Activated T-helper 1 cell treated with anti-CD3 and anti-CD28 coated beads, Interleukin-12 subunit alpha, Interleukin-12 subunit beta, Interleukin-2, Interleukin-4 antibody, amounts not matched to agents 30 ng/mL and 10 ng/mL and 1 ng/mL, durations not matched to agents 14 hours and 24 hours and 36 hours (primary cell): ENCODE measurements around the gene CA6. TPM values are rescaled to one million over a fixed set of nuclear protein-coding genes. Genes with fewer than 3 reads are reported as not detected.

Experiments
- DNase-seq: peaks from one replicate; pipeline ENCODE4 v3.0.0; 2021; ENCODE audit warnings: low spot score
- H3K27ac Mint-ChIP-seq: one replicate; pipeline ENCODE4 v1.8.0; 2021; ENCODE audit warnings: mild to moderate bottlenecking, mixed read lengths
- H3K27me3 Mint-ChIP-seq: one replicate; pipeline ENCODE4 v1.8.0; 2022; ENCODE audit warnings: mild to moderate bottlenecking, moderate library complexity, mixed read lengths; ENCODE audit not compliant: insufficient read depth
- H3K36me3 Mint-ChIP-seq: one replicate; pipeline ENCODE4 v1.8.0; 2021; ENCODE audit warnings: low read depth, mixed read lengths
- H3K4me1 Mint-ChIP-seq: one replicate; pipeline ENCODE4 v1.8.0; 2021; ENCODE audit warnings: low read depth, mixed read lengths
- H3K4me3 Mint-ChIP-seq: one replicate; pipeline ENCODE4 v1.8.0; 2021; ENCODE audit warnings: mild to moderate bottlenecking, moderate library complexity, mixed read lengths
- H3K9me3 Mint-ChIP-seq: one replicate; pipeline ENCODE4 v1.8.0; 2021; ENCODE audit warnings: mixed read lengths
- intact Hi-C: fragments of 100-400 bp; cut with micrococcal nuclease; formaldehyde crosslinking; loops from one replicate; pipeline ENCODE4 v1.15.1; 2024
- total RNA-seq: library from RNA; stranded (reverse); gene quantifications from 2 replicates; pipeline ENCODE4 v1.2.3, GENCODE V29; 2022

The CA6 gene
- total RNA-seq, 1 donor from 2014 or later = 2.2 TPM

DNA sequence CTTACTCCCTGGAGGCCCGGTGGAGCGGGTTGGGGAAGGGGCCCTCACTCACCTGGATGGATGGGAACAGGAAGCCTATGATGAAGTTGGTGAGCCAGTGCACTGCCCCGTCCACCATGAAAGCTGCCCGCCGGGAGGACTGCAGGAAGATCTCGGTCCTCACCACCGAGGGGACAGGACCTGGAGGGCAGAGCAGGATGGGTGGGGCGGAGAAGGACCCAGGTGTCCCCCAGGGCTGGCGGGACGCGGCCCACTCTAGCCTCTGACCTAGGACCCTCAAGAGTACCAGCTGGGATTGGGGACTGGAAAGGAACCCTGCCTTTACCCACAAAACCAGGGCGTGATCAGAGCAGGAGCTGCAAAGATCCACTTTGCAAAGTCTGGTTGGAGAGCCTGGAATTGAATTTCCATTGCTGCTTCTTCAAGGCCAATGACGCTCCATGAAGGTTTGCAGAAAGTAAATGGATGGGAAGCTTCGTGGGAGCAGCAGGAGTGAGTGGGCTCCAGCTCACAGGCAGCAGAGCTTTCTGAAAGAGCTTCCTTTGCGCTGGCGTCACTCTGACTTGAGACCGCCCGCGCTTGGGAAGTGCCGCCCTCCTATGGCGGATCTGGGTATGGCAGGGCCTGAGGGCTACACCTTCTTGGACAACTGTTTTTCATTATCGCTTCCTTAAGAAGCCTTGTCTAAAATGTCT lies 59.2 kb downstream of the CA6 start:
- no peak overlapping the region for H3K27ac Mint-ChIP-seq
- peaks cover 6% of the 10 kb centered on the region for H3K4me1 Mint-ChIP-seq
- intact Hi-C loops = loop anchor here (1.0 kb wide), 4 partner anchors 17 to 146 kb away; no protein-coding TSS in a partner anchor
- no peaks in the 10 kb centered on the region for H3K36me3 Mint-ChIP-seq
- H3K27me3 Mint-ChIP-seq = peaks cover 5% of the 10 kb centered on the region
- no peak overlapping the region for H3K4me3 Mint-ChIP-seq
- peak; percentile 78 for DNase-seq
- no peaks in the 10 kb centered on the region for H3K9me3 Mint-ChIP-seq

DNA sequence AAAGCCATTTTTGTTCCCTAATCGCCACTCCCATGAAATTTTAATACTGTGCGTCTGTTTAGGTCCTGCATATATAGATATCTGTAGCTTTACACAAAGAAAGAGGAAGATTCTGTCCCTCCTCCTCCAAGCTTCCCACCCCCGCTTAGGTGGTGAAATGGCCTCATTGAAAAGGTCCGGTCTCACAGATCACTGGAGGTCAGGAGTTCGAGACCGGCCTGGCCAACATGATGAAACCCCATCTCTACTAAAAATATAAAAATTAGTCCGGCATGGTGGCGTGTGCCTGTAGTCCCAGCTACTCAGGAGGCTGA lies 59.7 kb downstream of the CA6 start:
- no peak for DNase-seq
- no peak overlapping the region for H3K27ac Mint-ChIP-seq
- intact Hi-C loops = loop anchor here (1.0 kb wide), 4 partner anchors 17 to 146 kb away; no protein-coding TSS in a partner anchor

DNA sequence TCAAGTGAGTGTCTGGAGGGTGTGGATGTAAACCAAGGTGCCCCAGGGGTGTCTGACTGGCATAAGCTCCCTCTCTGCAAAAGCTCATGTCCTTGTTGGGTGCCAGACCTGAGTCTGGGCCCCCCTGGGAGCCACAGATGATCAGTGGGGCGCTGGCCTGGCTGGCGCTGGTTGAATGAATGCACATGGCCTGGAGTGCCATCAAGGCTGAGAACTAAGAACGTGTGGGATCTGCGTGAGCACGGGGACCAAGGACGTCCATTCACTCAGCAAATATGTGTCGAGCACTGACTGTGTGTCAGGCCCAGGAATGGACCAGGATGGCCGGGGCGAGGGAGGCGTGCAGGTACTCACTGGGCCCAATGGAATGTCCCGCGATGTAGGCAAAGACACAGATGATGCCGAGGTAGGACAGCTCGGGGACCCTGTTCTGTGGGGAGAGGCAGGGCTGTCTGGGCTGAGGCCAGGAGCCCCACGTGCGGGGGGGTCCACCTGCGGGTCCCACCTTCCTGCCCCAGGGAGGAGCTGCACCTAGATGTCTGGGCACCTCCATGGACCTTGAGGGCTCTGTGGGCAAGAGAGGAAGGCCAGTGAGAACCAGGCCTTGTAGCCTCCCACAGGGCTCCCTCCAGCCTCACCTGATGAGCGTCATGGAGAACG lies 61.4 kb downstream of the CA6 start:
- intact Hi-C loops = no loop called here
- no peak overlapping the region for H3K4me3 Mint-ChIP-seq
- peaks cover 16% of the 10 kb centered on the region for H3K4me1 Mint-ChIP-seq
- peaks cover 5% of the 10 kb centered on the region for H3K27me3 Mint-ChIP-seq
- H3K9me3 Mint-ChIP-seq = no peaks in the 10 kb centered on the region
- H3K27ac Mint-ChIP-seq = no peak overlapping the region
- no peaks in the 10 kb centered on the region for H3K36me3 Mint-ChIP-seq
- no peak for DNase-seq

More for the DNA sequence above, 59.7 kb downstream of the CA6 start:
- Mint-ChIP-seq H3K27me3 (peaks cover 5% of the 10 kb centered on the region), H3K9me3 (no peaks in the 10 kb centered on the region), H3K4me1 (peaks cover 8% of the 10 kb centered on the region), H3K4me3 (no peak overlapping the region), H3K36me3 (no peaks in the 10 kb centered on the region)

DNA sequence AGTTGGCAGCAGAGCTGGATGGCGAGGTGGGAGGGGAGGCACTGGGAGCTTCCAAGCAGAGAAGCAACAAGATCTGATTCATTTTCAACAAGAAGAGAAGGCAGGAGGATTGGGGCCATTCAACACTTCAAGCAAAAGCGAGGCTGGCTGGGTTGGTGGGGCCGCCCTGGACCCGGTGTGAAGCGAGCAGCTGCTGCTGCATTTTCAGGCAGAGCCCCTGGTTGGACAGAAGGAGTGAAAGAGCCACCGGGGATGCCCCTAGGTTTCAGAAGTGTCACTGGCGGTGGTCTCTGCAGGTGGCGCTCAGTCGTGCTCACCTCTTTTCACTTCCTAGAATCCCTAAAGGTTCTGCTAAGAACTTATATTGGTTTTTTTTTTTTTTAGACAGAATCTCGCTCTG lies 62.6 kb downstream of the CA6 start:
- intact Hi-C loops = no loop called here

DNA sequence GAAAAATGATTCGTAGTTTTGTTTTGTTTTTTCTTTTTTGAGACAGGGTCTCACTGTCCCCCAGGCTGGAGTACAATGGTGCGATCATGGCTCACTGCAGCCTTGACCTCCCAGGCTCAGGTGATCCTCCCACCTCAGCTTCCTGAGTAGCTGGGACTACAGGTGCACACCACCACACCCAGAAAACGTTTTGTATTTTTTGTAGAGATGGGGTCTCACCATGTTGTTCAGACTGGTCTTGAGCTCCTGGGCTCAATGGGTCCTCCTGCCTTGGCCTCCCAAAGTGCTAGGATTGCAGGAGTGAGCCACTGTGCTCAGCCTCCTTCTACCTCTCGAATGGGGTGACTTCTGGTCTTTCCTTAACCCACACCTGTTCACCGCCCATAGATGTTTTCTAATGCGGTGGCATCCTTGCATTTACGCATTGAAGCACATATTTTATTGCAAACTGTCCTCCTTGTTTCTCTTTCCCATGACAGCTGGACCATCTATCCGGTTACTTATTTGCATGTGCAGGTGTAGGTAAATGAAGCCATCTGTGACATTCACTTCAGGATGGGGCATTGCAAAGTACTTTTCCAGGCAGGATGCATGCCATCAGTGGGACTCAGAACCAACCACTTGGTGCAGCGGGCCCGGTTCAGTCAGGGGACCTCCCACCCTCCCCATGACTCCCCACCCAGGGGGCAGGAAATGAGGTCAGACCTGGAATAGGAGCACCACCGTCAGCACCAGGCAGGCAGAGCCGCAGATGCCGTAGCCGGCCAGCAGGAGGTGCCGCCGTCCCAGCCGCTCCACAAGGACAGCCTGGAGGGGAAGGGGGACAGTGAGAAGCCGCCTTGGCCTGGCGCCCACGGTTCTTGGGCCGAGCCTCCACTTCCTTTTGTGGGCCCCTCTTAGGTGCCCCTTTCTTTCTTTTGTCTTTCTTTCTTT lies 64.0 kb downstream of the CA6 start:
- no peaks in the 10 kb centered on the region for H3K36me3 Mint-ChIP-seq
- peaks cover 16% of the 10 kb centered on the region for H3K4me1 Mint-ChIP-seq
- intact Hi-C loops = loop anchor here (1.0 kb wide), 1 partner anchor 92 kb away; no protein-coding TSS in a partner anchor
- no peak overlapping the region for H3K27ac Mint-ChIP-seq
- H3K27me3 Mint-ChIP-seq = peaks cover 4% of the 10 kb centered on the region
- H3K9me3 Mint-ChIP-seq = no peaks in the 10 kb centered on the region
- no peak overlapping the region for H3K4me3 Mint-ChIP-seq
- DNase-seq = no peak

More for the DNA sequence above, 62.6 kb downstream of the CA6 start:
- H3K27ac Mint-ChIP-seq = no peak overlapping the region
- H3K4me1 Mint-ChIP-seq = peaks cover 16% of the 10 kb centered on the region
- no peak overlapping the region for H3K4me3 Mint-ChIP-seq
- H3K9me3 Mint-ChIP-seq = no peaks in the 10 kb centered on the region
- H3K27me3 Mint-ChIP-seq = peaks cover 3% of the 10 kb centered on the region
- no peaks in the 10 kb centered on the region for H3K36me3 Mint-ChIP-seq
- no peak for DNase-seq

DNA sequence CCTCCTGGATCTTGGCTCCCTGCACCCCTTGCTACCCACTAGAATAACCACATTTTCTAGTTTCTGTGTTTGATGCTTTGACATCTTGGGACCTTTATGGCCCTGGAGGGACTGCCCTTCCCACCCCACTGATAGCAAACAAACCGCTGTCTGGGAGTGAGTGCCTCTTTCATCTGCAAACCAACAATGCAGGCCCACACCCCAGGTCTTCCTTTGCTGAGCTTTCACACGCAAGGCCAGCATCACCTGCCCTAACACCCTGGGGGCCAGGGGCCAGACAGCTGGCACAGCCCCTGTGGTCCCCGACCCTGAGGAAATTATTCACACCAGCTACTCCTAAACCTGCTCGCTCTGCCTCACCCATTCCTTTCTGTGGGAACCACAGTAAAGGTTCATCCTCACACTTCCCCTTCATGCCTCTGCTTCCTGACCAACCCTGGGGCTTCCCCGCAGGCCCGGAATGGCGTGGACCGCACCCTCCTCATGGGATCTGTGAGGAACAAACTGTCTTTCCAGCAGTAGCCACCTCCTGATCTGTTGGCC lies 65.2 kb downstream of the CA6 start:
- H3K27me3 Mint-ChIP-seq = peaks cover 4% of the 10 kb centered on the region
- DNase-seq = no peak
- no peak overlapping the region for H3K4me3 Mint-ChIP-seq
- no peak overlapping the region for H3K27ac Mint-ChIP-seq
- peaks cover 10% of the 10 kb centered on the region for H3K4me1 Mint-ChIP-seq
- no peaks in the 10 kb centered on the region for H3K36me3 Mint-ChIP-seq
- intact Hi-C loops = loop anchor here (1.0 kb wide), 1 partner anchor 90 kb away; no protein-coding TSS in a partner anchor
- no peaks in the 10 kb centered on the region for H3K9me3 Mint-ChIP-seq

DNA sequence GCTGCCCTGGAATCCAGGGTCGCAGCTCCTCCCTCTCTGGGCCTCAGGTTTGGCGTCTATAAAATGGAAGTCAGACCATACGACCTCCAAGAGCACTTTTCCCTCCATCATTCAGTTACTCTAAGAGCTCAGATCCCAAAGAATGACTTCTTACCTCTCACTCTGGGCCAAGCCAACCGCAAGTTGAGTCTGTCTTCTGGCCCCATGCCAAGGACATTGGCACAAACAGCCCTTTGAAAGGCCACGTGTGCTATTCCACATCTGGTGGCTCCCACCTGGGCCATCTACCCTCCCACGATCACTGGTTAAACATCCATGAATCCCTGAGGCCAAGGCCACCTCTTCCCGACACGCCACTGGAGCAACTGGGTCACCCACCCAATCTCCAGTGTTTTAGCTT lies 68.2 kb downstream of the CA6 start:
- Mint-ChIP-seq H3K4me3 (no peak overlapping the region), H3K4me1 (peaks cover 10% of the 10 kb centered on the region), H3K27ac (no peak overlapping the region), H3K36me3 (no peaks in the 10 kb centered on the region), H3K27me3 (peaks cover 12% of the 10 kb centered on the region), H3K9me3 (no peaks in the 10 kb centered on the region)
- no peak for DNase-seq
- intact Hi-C loops = no loop called here

DNA sequence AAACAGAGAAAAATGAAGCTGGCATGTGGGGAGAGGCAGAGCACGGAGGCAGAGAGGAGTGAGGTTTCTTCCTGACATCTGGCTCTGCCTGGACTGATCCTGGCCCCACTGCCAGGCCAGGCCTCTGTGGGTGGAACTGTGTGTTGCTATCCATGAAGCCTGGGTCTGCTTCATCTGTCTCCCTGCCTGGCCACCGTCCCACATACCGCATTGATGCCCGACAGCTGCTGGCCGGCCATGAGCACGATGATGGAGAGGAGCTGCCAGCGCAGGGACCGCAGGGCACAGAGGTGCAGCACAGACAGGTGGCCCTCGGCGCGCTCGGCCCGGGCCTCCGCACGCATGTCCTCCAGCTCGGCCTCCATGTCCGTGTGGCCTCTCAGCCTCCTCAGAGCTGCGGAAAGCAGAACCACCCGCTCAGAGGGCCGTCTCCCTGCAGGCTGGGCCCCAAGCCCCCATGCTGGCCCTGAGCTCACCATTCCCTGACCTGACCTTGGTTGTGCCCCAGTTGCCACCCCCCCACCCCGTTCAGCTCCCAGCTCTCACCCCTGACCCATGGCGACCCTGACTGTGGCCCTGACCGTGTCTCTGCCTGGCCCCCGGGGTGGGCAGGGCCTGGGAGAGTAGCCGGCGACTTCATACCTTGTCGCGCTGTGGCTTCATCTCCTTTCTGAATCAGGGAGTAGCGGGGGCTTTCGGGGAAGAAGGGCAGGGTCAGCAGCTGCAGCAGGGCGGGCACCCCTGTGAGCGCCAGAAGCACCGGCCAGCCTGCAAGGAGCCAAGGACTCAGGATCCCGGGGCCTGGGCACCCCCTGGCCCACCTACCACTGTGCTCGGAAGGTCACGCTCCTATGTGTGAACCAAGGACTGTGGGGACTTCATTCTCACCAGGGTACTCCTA lies 69.1 kb downstream of the CA6 start:
- Mint-ChIP-seq H3K4me1 (peaks cover 10% of the 10 kb centered on the region), H3K4me3 (no peak overlapping the region), H3K27ac (no peak overlapping the region), H3K36me3 (no peaks in the 10 kb centered on the region), H3K27me3 (peaks cover 14% of the 10 kb centered on the region), H3K9me3 (no peaks in the 10 kb centered on the region)
- intact Hi-C loops = no loop called here
- DNase-seq = no peak

DNA sequence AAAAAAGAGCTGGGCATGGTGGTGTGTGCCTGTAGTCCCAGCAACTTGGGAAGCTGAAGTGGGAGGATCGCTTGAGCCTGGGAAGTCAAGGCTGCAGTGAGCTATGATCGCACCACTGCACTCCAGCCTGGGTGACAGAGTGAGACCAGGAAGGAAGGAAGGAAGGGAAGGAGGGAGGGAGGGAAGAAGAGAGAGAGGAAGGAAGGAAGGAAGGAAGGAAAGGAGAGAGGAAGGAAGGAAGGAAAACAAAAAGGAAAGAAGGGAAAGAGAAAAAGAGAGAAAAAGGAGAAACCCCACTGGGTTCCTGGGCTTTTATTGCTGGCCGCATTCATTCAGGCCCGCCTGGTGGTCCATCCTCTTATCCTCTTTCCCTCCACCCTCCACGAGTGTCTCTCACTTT lies 70.8 kb downstream of the CA6 start:
- intact Hi-C loops = no loop called here
- Mint-ChIP-seq H3K4me1 (no peaks in the 10 kb centered on the region), H3K27ac (no peak overlapping the region), H3K27me3 (peaks cover 19% of the 10 kb centered on the region), H3K9me3 (no peaks in the 10 kb centered on the region), H3K4me3 (no peak overlapping the region), H3K36me3 (no peaks in the 10 kb centered on the region)
- no peak for DNase-seq

DNA sequence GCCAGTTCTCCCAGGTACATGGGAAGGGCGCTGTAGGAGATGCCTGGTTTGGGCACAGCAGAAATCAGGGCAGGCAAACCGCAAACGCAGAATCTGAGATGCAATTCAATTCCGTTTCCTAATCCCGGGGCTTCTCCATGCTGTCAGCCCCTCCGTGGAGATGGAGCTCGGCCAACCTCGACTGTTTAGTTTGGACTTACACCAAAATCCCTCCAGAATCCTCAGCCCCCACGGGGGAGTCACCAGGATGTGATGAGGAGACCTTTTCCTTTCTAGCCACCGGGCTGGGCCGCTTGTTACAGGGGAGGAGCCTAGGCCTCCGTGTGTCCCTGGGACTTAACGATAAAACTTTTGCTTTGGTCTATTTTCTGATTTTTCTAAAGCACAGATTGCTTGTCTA lies 72.7 kb downstream of the CA6 start:
- Mint-ChIP-seq H3K27me3 (peaks cover 19% of the 10 kb centered on the region), H3K4me3 (no peak overlapping the region), H3K36me3 (no peaks in the 10 kb centered on the region), H3K27ac (no peak overlapping the region), H3K9me3 (no peaks in the 10 kb centered on the region), H3K4me1 (no peaks in the 10 kb centered on the region)
- intact Hi-C loops = no loop called here
- no peak for DNase-seq

DNA sequence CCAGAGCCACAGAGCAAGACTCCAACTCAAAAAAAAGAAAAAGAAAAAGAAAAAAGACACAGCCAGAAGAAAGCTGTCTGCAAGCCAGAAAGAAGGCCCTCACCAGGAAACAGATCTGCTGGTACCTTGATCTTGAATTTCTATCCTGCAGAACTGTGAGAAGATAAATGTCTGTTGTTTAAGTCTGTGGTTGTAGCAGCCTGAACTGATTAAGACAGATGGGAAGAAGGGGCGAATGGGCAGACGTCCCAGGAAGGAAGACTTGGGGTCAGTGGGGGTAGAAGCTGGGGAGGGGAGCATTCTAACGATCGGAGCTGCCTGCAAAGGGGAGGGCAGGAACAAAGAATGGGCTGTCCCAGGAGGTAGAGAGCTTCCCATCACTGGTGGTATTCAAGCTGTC lies 74.2 kb downstream of the CA6 start:
- Mint-ChIP-seq H3K27ac (no peak overlapping the region), H3K36me3 (no peaks in the 10 kb centered on the region), H3K9me3 (no peaks in the 10 kb centered on the region)

DNA sequence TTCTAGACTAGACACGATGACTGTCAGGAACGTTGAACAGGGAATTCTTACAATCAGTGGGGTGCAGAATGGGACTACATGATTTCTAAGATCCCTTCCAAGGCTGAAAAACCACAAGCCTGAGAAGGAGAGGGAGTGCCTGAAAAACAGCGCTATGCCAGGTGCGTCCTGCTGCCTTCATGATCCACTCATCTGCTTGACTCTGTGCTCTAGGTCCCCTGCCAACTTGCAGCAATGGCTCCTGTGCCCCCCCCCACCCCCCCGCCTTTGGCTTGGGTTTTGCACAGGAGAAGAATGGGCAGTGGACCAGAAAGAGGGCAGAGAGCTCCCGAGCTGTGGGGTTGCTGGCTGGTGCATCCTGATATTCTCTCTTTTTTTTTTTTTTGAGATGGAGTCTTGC lies 74.6 kb downstream of the CA6 start:
- no peaks in the 10 kb centered on the region for H3K9me3 Mint-ChIP-seq

More for the DNA sequence above, 74.2 kb downstream of the CA6 start:
- DNase-seq = no peak
- intact Hi-C loops = no loop called here
- no peak overlapping the region for H3K4me3 Mint-ChIP-seq
- no peaks in the 10 kb centered on the region for H3K4me1 Mint-ChIP-seq
- H3K27me3 Mint-ChIP-seq = peaks cover 17% of the 10 kb centered on the region

More for the DNA sequence above, 74.6 kb downstream of the CA6 start:
- peaks cover 17% of the 10 kb centered on the region for H3K27me3 Mint-ChIP-seq
- no peak overlapping the region for H3K27ac Mint-ChIP-seq
- H3K4me1 Mint-ChIP-seq = no peaks in the 10 kb centered on the region
- H3K36me3 Mint-ChIP-seq = no peaks in the 10 kb centered on the region
- DNase-seq = no peak
- intact Hi-C loops = no loop called here
- no peak overlapping the region for H3K4me3 Mint-ChIP-seq
